ENCODE measurements around the gene LDLRAD3. TPM values are rescaled to one million over a fixed set of nuclear protein-coding genes. Genes with fewer than 3 reads are reported as not detected.

Gene LDLRAD3
- total RNA-seq, 1 experiment from 2014 or later = 28.1 TPM

- intact Hi-C loops (cut with micrococcal nuclease; ENCODE audit: unreplicated experiment) (loop anchor here (5.0 kb wide), 1 partner anchor 529 kb away; the partner anchor contains the start of gene FJX1), in situ Hi-C loops (cut with HindIII; ENCODE audit: low pct_unique_long_range_greater_than_20kb, low sequenced_read_pairs) (no loop called here)
- no peaks in the 10 kb centered on the region for H3K36me3 ChIP-seq (ENCODE audit: control insufficient read depth, insufficient read depth, low read length)
- no peaks in the 10 kb centered on the region for H3K27me3 ChIP-seq (ENCODE audit: control insufficient read depth, insufficient read depth, low read length)
- CTCF ChIA-PET = no interaction called here
- peaks cover 28% of the 10 kb centered on the region for H3K4me1 ChIP-seq (ENCODE audit: control insufficient read depth, insufficient read depth, low read length)
- H3K9me3 ChIP-seq (ENCODE audit: control insufficient read depth, insufficient read depth, low read depth, low read length) = no peaks in the 10 kb centered on the region; the same call in 1 of the 2 replicates
- peak overlapping the region; percentile 68; the same call in 1 of the 2 replicates for H3K27ac ChIP-seq (ENCODE audit: low read length)
- no peak overlapping the region for H3K4me3 ChIP-seq (ENCODE audit: low read depth in 2 of 2, low read length in 2 of 2)
- BruUV-seq (replicated peaks) = no TSS peak
- TF ChIP-seq POLR2AphosphoS5 (IDR thresholded peaks at IDR 0.05; ENCODE audit: low read depth, low read length) = no peak
- no peak for TF ChIP-seq TCF7L2 (IDR thresholded peaks at IDR 0.05; ENCODE audit: low read depth, low read length)
- no peak for TF ChIP-seq SIN3A (IDR thresholded peaks at IDR 0.05; ENCODE audit: borderline replicate concordance, insufficient read depth, low read depth, low read length)
- no peak for TF ChIP-seq REST (IDR thresholded peaks at IDR 0.05; ENCODE audit: insufficient read depth in 1 of 2, low read depth in 2 of 2, low read length in 1 of 2)
- ATAC-seq (no peak), DNase-seq (ENCODE audit: low read depth, low spot score) (no peak)
- POLR2A ChIA-PET = no interaction called here
Observed at GRCh38 chr11:36146437-36146836, 202.6 kb downstream of the LDLRAD3 start.

- BruUV-seq (replicated peaks) = no TSS peak
- intact Hi-C loops (cut with micrococcal nuclease; ENCODE audit: unreplicated experiment) = loop anchor here (5.0 kb wide), 1 partner anchor 530 kb away; the partner anchor contains the start of gene FJX1
- Histone ChIP-seq H3K27ac (ENCODE audit: low read length) (peak overlapping the region; percentile 68; the same call in 1 of the 2 replicates), H3K9me3 (ENCODE audit: control insufficient read depth, insufficient read depth, low read depth, low read length) (no peaks in the 10 kb centered on the region; the same call in 1 of the 2 replicates), H3K4me1 (ENCODE audit: control insufficient read depth, insufficient read depth, low read length) (peaks cover 28% of the 10 kb centered on the region), H3K36me3 (ENCODE audit: control insufficient read depth, insufficient read depth, low read length) (no peaks in the 10 kb centered on the region), H3K4me3 (ENCODE audit: low read depth in 2 of 2, low read length in 2 of 2) (no peak overlapping the region), H3K27me3 (ENCODE audit: control insufficient read depth, insufficient read depth, low read length) (no peaks in the 10 kb centered on the region)
- CTCF ChIA-PET = no interaction called here
- TF ChIP-seq SIN3A (IDR thresholded peaks at IDR 0.05; ENCODE audit: borderline replicate concordance, insufficient read depth, low read depth, low read length) (no peak), TCF7L2 (IDR thresholded peaks at IDR 0.05; ENCODE audit: low read depth, low read length) (no peak), POLR2AphosphoS5 (IDR thresholded peaks at IDR 0.05; ENCODE audit: low read depth, low read length) (no peak), REST (IDR thresholded peaks at IDR 0.05; ENCODE audit: insufficient read depth in 1 of 2, low read depth in 2 of 2, low read length in 1 of 2) (no peak), CTCF (IDR thresholded peaks at IDR 0.05) (no peak)
- ATAC-seq (no peak), DNase-seq (ENCODE audit: low read depth, low spot score) (no peak)
- in situ Hi-C loops (cut with HindIII; ENCODE audit: low pct_unique_long_range_greater_than_20kb, low sequenced_read_pairs) = no loop called here
- POLR2A ChIA-PET = no interaction called here
Observed at GRCh38 chr11:36147491-36147890, 203.6 kb downstream of the LDLRAD3 start.

Measured in Panc1 (cell line).